ENCODE data around the gene NFKB1.

DNA sequence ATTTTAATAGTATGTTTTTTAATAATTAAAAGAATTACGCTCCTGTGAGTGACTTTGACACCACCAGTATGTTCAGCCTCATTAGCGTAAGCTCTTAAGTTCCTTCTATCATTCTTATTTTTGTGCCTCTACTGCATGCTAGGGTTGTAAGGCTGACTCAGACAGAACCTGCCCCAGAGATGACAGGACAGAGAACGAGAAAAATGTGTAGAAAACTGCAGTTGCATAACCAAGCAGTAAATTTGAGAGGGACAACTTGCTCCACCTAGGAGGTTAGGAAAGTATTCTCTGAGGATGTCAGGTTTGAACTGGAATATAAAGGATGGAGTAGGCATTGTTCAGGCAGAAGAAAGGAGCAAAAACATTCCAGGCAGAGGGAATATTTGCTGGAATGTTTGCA is 98.7 kb downstream of the NFKB1 start:
- TF ChIP-seq, protein P1, sequence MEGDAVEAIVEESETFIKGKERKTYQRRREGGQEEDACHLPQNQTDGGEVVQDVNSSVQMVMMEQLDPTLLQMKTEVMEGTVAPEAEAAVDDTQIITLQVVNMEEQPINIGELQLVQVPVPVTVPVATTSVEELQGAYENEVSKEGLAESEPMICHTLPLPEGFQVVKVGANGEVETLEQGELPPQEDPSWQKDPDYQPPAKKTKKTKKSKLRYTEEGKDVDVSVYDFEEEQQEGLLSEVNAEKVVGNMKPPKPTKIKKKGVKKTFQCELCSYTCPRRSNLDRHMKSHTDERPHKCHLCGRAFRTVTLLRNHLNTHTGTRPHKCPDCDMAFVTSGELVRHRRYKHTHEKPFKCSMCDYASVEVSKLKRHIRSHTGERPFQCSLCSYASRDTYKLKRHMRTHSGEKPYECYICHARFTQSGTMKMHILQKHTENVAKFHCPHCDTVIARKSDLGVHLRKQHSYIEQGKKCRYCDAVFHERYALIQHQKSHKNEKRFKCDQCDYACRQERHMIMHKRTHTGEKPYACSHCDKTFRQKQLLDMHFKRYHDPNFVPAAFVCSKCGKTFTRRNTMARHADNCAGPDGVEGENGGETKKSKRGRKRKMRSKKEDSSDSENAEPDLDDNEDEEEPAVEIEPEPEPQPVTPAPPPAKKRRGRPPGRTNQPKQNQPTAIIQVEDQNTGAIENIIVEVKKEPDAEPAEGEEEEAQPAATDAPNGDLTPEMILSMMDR (IDR thresholded peaks at IDR 0.05) = no peak
- TF ChIP-seq POLR2AphosphoS5 (IDR thresholded peaks at IDR 0.05) (no peak), POLR2A (IDR thresholded peaks at IDR 0.05) (no peak)
